Astrocyte of the spinal cord (primary cell): ENCODE results near the gene TC2N.

Source experiments
- DNase-seq: peaks from one replicate; pipeline ENCODE4 v3.0.0; 2011; ENCODE audit warnings: low read depth, low spot score
- H3K4me3 ChIP-seq: 2 replicates; pipeline ENCODE4 v1.5.1; 2011; ENCODE audit warnings: low read depth, mild to moderate bottlenecking, low read length, moderate library complexity
- CTCF ChIP-seq: IDR thresholded peaks from 2 replicates; pipeline ENCODE4 v1.5.1; 2012; ENCODE audit warnings: low read depth, mild to moderate bottlenecking, low read length, inconsistent platforms
- in situ Hi-C: cut with HindIII; loops from 2 replicates; pipeline ENCODE4 v1.10.0; 2017; ENCODE audit warnings: low sequenced_read_pairs

The TC2N gene

DNA sequence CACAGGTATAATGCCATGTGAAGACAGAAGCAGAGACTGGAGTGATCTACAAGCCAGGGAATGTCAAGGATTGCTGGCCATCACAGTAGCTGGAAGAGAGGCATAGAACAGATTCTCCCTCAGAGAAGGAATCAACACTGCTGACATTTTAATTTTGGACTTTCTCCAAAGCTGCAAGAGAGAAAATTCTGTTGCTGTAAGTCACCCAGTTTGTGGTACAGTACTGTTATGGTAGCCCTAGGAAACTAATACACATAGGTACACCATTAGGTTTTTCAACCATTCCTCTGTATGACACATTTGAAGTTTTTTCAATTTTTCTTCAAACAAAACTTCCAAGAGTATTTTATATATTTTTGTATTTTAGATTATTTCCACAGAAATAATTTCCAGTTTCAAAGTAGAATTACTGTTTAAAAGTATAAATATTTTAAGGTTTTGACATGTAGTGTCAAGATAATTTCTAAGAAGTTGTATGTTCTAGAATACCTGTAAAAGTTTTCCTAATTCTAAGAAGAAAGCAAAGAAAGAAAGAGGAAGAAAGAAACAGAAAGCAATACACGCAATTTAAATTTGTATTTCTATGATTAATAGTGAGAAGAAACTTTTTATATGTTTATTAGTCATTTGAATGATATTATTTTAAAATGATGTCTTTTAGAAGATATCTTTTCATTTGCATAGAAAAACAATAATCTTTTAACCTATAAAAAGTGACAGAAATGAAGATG is 70.6 kb downstream of the TC2N start:
- in situ Hi-C loops, result no loop called here

DNA sequence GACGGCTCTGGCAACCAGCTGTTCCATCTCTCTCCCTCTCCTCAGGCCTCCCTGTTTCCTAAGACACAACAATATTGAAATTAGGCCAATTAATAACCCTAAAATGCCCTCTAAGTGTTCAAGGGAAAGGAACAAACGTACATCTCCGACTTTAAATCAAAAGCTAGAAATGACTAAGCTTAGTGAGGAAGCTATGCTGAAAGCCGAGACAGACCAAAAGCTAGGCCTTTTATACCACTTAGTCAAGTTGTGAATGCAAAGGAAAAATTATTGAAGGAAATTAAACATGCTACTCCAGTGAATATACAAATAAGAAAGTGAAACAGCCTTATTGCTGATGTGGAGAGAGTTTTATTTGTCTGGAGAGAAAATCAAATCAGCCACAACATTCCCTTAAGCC is 73.6 kb downstream of the TC2N start:
- TF ChIP-seq CTCF, result no peak
- no peak overlapping the region for H3K4me3 ChIP-seq
- in situ Hi-C loops, result no loop called here
- no peak for DNase-seq

More for the DNA sequence above, 70.6 kb downstream of the TC2N start:
- peak; percentile 42 for DNase-seq
- no peak overlapping the region for H3K4me3 ChIP-seq
- no peak for TF ChIP-seq CTCF

GRCh38 chr14:91786188-91786587 is 81.1 kb downstream of the TC2N start:
- no peak for TF ChIP-seq CTCF
- H3K4me3 ChIP-seq, result no peak overlapping the region
- in situ Hi-C loops, result no loop called here
- DNase-seq, result no peak

GRCh38 chr14:91780452-91780851 is 86.9 kb downstream of the TC2N start:
- TF ChIP-seq CTCF, result no peak
- H3K4me3 ChIP-seq, result no peak overlapping the region
- in situ Hi-C loops, result no loop called here
- no peak for DNase-seq

DNA sequence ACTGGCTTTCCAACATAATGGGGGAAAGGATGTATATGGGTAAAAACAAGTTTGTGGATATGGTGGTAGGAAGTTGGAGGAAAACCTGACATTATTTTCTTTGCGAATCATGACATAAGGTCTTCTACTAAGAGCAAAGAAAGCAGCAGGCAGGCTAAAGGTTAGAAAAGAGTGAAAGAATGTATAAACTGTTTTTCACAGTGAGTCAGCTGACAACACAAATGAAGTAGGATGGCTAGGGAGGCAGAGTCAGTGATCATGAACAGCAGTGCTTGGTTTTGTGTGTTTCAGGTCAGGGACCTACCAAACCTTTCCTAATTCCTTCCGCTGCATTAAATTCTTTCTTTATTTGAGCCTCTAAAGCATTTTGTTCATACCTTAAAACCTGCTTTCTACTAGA is 89.1 kb downstream of the TC2N start:
- no peak for DNase-seq
- TF ChIP-seq CTCF, result no peak
- in situ Hi-C loops, result no loop called here
- no peak overlapping the region for H3K4me3 ChIP-seq

DNA sequence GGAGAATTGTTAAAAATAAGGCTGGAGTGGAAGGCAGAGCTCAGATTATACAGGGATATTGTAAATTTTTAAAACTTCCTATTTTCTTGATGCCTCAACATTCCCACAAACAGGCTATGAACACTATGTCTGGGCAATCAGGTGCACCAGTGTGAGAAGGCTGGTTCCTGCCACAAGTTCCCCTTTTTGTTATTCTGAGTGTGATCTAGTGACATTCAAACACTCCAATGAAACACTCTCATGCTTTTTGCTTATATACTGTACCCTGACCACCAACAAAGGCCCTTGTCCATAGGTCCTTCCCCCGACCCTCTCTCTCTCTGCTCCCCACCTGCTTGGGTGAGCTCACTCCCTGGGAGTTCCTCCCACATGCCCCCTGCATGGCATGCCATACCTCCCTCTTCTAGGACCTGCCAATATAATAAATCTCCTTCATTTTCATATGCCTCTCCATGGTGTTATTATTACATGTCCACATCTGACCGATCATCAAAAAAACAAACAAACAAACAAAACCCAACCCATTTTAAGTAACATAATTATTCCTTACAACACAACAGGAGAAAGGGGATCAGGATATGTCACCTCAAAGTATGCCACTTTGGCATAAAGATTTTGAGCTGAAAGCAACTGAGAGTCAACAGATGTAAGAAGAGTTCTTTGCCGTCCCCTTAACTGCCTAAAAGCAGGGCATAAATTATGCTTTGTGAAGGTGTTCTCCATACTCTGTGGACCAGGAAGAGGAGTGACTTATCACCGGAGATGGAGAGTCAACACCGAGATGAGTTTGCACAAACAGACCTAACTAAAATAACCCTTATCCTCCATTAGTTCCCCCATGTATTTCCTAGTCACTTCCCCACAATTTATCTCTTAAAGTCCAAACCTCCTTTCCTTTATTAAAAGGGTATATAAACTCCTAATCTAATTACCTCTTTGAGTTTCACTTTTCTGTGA is 92.9 kb downstream of the TC2N start:
- H3K4me3 ChIP-seq, result no peak overlapping the region
- no peak for DNase-seq
- in situ Hi-C loops, result no loop called here
- TF ChIP-seq CTCF, result no peak
